ENCODE data around the gene NPAS3. TPM values are rescaled to one million over a fixed set of nuclear protein-coding genes. Genes with fewer than 3 reads are reported as not detected.
A peak's percentile ranks its signal among the peaks of the same experiment; 100 is the strongest.

NPAS3 gene
- total RNA-seq, 1 donor, result 0.36 TPM

- no peak for DNase-seq (ENCODE audit: low read depth)
- H3K4me3 ChIP-seq (ENCODE audit: low read depth, low read length), result no peak overlapping the region
Observed at GRCh38 chr14:33414041-33414440, 475.4 kb downstream of the NPAS3 start.

DNA sequence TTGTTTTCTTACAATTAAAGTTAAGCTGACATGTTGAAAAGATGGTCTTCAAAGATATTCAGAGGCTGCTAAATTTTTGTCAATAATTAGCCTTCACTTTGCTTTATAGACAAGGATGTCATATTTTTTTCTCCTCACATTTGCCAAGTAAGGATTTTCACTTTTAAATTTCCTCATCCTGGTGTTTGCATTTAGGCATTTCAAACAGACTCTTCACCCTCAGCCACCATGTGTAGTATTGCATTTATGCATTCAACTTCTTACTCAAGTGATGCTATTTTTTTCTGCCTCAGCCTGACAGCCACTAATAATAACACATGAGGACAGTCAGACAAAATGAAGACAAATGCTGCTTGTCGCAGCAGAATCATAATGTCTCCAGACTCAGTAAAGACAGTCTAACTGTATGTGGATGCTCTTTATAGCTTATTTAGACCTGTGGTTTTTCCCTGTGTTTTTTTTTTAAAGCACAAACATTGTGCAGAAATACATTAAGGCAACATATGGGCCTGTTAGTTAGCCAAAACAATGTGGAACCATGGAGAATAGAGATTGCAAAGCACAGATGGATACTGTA, 481.5 kb downstream of the NPAS3 start:
- TF ChIP-seq CTCF (IDR thresholded peaks at IDR 0.05; ENCODE audit: insufficient read depth, low read length), result no peak
- no peak overlapping the region for H3K4me3 ChIP-seq (ENCODE audit: low read depth, low read length)
- DNase-seq (ENCODE audit: low read depth), result no peak

More at GRCh38 chr14:33414041-33414440, 475.4 kb downstream of the NPAS3 start:
- TF ChIP-seq CTCF (IDR thresholded peaks at IDR 0.05; ENCODE audit: insufficient read depth, low read length), result no peak

- TF ChIP-seq CTCF (IDR thresholded peaks at IDR 0.05; ENCODE audit: insufficient read depth, low read length), result no peak
- no peak overlapping the region for H3K4me3 ChIP-seq (ENCODE audit: low read depth, low read length)
- DNase-seq (ENCODE audit: low read depth), result no peak
Observed at GRCh38 chr14:33430414-33431035, 491.8 kb downstream of the NPAS3 start.

DNA sequence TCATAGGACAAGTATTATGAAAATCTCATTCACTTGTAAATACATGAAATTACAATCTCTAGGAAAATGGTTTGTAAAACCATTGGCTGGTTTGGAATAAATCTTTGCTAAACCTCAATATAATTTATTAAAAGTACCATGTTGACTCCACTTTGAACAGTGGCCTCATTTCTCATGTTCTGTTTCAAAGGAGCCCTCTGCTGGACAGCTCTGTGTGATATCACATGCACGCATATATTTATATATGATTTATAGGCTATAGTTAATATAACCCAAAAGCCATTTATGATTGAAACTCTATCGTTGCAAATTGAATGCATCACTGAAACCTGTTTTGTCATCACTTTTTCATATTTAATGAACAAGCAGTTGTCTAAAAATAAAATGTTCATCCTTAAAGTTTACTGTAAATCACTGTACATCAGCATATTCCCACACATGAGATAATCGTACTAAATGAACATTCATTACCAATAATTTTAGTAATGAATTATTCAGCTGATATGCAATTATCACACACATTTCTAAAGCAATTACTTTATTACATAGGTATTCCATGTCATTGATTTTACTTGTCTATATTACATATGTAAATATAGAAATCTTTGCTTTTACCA, 493.8 kb downstream of the NPAS3 start:
- TF ChIP-seq CTCF (IDR thresholded peaks at IDR 0.05; ENCODE audit: insufficient read depth, low read length), result peak; percentile 46
- H3K4me3 ChIP-seq (ENCODE audit: low read depth, low read length), result no peak overlapping the region
- DNase-seq (ENCODE audit: low read depth), result peak; percentile 56

- TF ChIP-seq CTCF (IDR thresholded peaks at IDR 0.05; ENCODE audit: insufficient read depth, low read length), result no peak
- no peak for DNase-seq (ENCODE audit: low read depth)
- H3K4me3 ChIP-seq (ENCODE audit: low read depth, low read length), result no peak overlapping the region
Observed at GRCh38 chr14:33433396-33433795, 494.7 kb downstream of the NPAS3 start.

DNA sequence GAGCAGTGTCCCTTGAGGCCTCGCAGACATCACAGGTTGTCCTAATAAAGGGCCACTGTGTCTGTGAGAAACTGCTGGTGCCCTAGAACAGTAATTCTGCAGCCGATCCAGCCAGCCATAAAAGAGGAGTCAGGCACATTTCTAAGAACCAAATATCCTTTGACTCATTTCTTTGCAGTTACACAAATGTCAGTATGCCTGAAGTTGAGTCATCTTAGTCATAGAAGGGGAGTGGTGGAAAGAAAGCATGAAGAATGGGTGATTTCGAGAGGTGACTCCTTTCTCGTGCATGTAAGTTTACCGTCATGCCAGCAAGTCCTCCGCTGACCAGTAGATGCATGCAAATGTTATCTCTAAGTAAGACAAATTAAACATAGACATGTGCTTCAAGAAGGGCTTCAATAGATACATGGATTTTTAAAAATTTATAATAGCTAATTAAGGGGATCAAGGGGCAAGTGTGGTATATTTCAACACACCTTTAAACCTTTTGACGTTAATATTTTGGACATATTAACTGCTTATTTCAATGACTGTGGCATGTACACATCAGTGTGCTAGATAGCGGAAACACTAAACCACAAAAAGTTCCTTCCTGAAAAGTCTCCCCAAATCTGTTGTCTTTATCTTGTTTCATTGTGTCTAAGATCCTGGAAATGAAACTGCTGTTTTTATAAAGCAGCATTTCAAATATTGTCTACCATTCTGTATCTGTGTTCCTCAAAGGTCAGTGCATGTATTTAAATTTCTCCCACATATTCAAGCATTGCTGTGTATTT, 497.4 kb downstream of the NPAS3 start:
- peak; percentile 50 for DNase-seq (ENCODE audit: low read depth)
- no peak overlapping the region for H3K4me3 ChIP-seq (ENCODE audit: low read depth, low read length)
- TF ChIP-seq CTCF (IDR thresholded peaks at IDR 0.05; ENCODE audit: insufficient read depth, low read length), result no peak
